SK-N-SH treated with all-trans-retinoic acid at 6 μM for 48 hours (cell line): ENCODE data around the gene TIMELESS.

Source experiments
- ISL1 ChIP-seq: fragments of 250-450 bp; sonication (Bioruptor Pico); IDR thresholded peaks from 2 replicates; pipeline ENCODE4 v2.1.2; 2022; ENCODE audit warnings: mild to moderate bottlenecking, moderate library complexity
- PPARA ChIP-seq: fragments of 250-450 bp; sonication (Bioruptor Pico); IDR thresholded peaks from 2 replicates; pipeline ENCODE4 v1.5.0; 2020; ENCODE audit warnings: mild to moderate bottlenecking, borderline replicate concordance
- ZFP3 ChIP-seq: fragments of 250-450 bp; sonication (Bioruptor Pico); IDR thresholded peaks from 2 replicates; pipeline ENCODE4 v1.5.0; 2020; ENCODE audit warnings: mild to moderate bottlenecking, moderate library complexity
- ZFP30 ChIP-seq: fragments of 450-650 bp; formaldehyde crosslinking; IDR thresholded peaks from 2 replicates; pipeline ENCODE4 v1.5.0; 2022; ENCODE audit warnings: mild to moderate bottlenecking, moderate library complexity
- TF ChIP-seq, protein P1 (sequence below): fragments of 250-450 bp; sonication (Bioruptor Pico); IDR thresholded peaks from 2 replicates; pipeline ENCODE4 v1.5.1; 2020; ENCODE audit warnings: low read depth, mild to moderate bottlenecking, moderate library complexity

DNA sequence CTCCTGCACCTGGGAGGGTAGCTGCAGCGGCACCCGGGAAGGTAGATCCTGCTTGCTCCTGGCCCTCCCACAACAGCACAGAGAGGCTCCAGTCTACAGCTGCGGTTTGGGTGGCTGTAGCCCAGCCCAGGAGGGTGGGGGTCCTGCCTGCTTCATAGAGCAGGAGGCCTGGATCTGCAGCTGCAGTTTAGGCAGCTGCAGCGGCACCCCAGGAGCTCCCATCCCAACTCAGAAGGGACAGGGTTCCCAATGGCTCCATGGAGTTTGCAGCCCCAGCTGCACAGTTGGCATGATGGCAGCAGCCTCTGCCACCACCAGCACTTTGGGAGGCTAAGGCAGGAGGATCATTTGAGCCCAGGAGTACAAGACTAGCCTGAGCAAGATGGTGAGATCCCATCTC is 38.5 kb downstream of the TIMELESS start:
- no peak for TF ChIP-seq ZFP3 (CRISPR knock-in tag)
- TF ChIP-seq, protein P1, sequence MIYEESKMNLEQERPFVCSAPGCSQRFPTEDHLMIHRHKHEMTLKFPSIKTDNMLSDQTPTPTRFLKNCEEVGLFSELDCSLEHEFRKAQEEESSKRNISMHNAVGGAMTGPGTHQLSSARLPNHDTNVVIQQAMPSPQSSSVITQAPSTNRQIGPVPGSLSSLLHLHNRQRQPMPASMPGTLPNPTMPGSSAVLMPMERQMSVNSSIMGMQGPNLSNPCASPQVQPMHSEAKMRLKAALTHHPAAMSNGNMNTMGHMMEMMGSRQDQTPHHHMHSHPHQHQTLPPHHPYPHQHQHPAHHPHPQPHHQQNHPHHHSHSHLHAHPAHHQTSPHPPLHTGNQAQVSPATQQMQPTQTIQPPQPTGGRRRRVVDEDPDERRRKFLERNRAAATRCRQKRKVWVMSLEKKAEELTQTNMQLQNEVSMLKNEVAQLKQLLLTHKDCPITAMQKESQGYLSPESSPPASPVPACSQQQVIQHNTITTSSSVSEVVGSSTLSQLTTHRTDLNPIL (CRISPR knock-in tag): no peak
- no peak for TF ChIP-seq ISL1 (CRISPR knock-in tag)
- no peak for TF ChIP-seq PPARA
- TF ChIP-seq ZFP30: no peak
